ENCODE results near the gene GNPDA2. TPM values are rescaled to one million over a fixed set of nuclear protein-coding genes. Genes with fewer than 3 reads are reported as not detected.

Gene GNPDA2
- total and polyA plus RNA-seq, 2 of the 4 experiments (the other 2 are of a cell fraction): 11.0 to 13.4 TPM

DNA sequence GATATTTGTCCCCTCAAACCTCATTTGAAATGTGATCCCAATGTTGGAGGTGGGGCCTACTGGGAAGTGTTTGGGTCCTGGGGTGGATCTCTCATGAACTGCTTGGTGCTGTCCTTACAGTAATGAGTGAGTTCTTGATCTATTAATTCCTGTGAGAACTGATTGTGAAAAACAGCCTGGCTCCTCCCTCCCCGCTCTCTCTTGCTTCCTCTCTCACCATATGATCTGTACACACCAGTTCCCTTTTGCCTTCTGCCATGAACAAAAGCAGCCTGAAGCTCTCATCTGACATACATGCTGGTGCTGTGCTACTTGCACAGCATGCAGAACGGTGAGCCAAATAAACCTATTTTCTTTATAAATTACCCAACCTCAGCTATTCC, 63.7 kb downstream of the GNPDA2 start:
- no peak overlapping the region for H2BK5ac ChIP-seq (ENCODE audit: low read depth, low read length, poor library complexity, severe bottlenecking)
- no peak overlapping the region for H2AK5ac ChIP-seq (ENCODE audit: low read depth, low read length)
- H4K91ac ChIP-seq (ENCODE audit: insufficient read depth, low read depth, low read length): no peak overlapping the region
- H4K20me1 ChIP-seq (ENCODE audit: insufficient read depth, low read length): no peaks in the 10 kb centered on the region
- H3K27me3 ChIP-seq (ENCODE audit: control insufficient read depth, insufficient read depth, low read length): no peaks in the 10 kb centered on the region
- in situ Hi-C loops (cut with MboI; ENCODE audit: low sequenced_read_pairs) (no loop called here), intact Hi-C loops (cut with micrococcal nuclease) (no loop called here), dilution Hi-C loops (cut with HindIII; ENCODE audit: low sequenced_read_pairs, unreplicated experiment) (no loop called here)
- H3K4ac ChIP-seq (ENCODE audit: low read depth, low read length): no peak overlapping the region
- H3K9me1 ChIP-seq (ENCODE audit: insufficient read depth, low read length): no peaks in the 10 kb centered on the region
- no peaks in the 10 kb centered on the region for H3K36me3 ChIP-seq (ENCODE audit: control insufficient read depth, insufficient read depth, low read length)
- CTCF ChIA-PET: no interaction called here
- ATAC-seq (ENCODE audit: low read depth) (no peak), DNase-seq (no peak)
- no peaks in the 10 kb centered on the region for H3K4me1 ChIP-seq (ENCODE audit: control insufficient read depth, insufficient read depth, low read length)
- no peak overlapping the region for H3K4me2 ChIP-seq (ENCODE audit: low read depth, low read length)
- POLR2A ChIA-PET (ENCODE audit: unreplicated experiment): no interaction called here
- no peak overlapping the region for H4K5ac ChIP-seq (ENCODE audit: low read depth, low read length)
- H3K56ac ChIP-seq (ENCODE audit: extremely low read depth, insufficient read depth, low read length): no peak overlapping the region
- no peak overlapping the region for H3K27ac ChIP-seq (ENCODE audit: insufficient read depth, low read length)
- no peaks in the 10 kb centered on the region for H3K79me1 ChIP-seq (ENCODE audit: low read depth in 1 of 2, low read length in 2 of 2)
- no peak overlapping the region for H2AK9ac ChIP-seq (replicated peaks; ENCODE audit: low read depth, low read length, poor library complexity)
- H2BK15ac ChIP-seq (ENCODE audit: low read depth, low read length): no peak overlapping the region
- no peak overlapping the region for H2BK20ac ChIP-seq (ENCODE audit: low read depth, low read length)
- TF ChIP-seq BHLHE40 (IDR thresholded peaks at IDR 0.05; ENCODE audit: low read depth, low read length) (no peak), ELK1 (IDR thresholded peaks at IDR 0.05; ENCODE audit: borderline replicate concordance, low read depth, low read length) (no peak), MAFK (IDR thresholded peaks at IDR 0.05; ENCODE audit: low read depth, low read length) (no peak), SMC3 (IDR thresholded peaks at IDR 0.05; ENCODE audit: low read depth, low read length) (no peak), NFE2L2 (IDR thresholded peaks at IDR 0.05; ENCODE audit: low read depth, low read length) (no peak), FOS (IDR thresholded peaks at IDR 0.05; ENCODE audit: low read depth, low read length) (no peak), CEBPB (IDR thresholded peaks at IDR 0.05; ENCODE audit: low read depth, low read length) (no peak)
- no peak overlapping the region for H3K23ac ChIP-seq (ENCODE audit: low read depth, low read length)
- H3K9me3 ChIP-seq (ENCODE audit: control insufficient read depth, insufficient read depth, low read length): no peaks in the 10 kb centered on the region
- BruUV-seq (replicated peaks): no TSS peak
- no peak overlapping the region for H3K4me3 ChIP-seq (ENCODE audit: insufficient read depth, low read depth, low read length)
- no peak overlapping the region for H3K9ac ChIP-seq (ENCODE audit: low read depth, low read length)
- no peak overlapping the region for H2AFZ ChIP-seq (replicated peaks; ENCODE audit: low read length, poor library complexity)
- no CpG with 5 or more reads among the region's 2 CpGs for WGBS, 2 experiments (ENCODE audit: extremely low coverage in 2 of 2, insufficient read length in 1 of 2)
- H2BK120ac ChIP-seq (ENCODE audit: low read depth, low read length): no peak overlapping the region
- no peak overlapping the region for H3K18ac ChIP-seq (ENCODE audit: low read depth, low read length)
- H3K14ac ChIP-seq (replicated peaks; ENCODE audit: low read depth, low read length): no peak overlapping the region
- H4K8ac ChIP-seq (ENCODE audit: low read depth in 2 of 2, low read length in 2 of 2): no peak overlapping the region
